GM12873 (cell line): ENCODE data around the gene ALG6.

Experiments used
- CTCF ChIP-seq: IDR thresholded peaks from 2 replicates; pipeline ENCODE4 v1.5.1; 2012; ENCODE audit warnings: low read depth, mild to moderate bottlenecking, moderate library complexity, low read length, control low read depth; ENCODE audit not compliant: insufficient read depth; ENCODE audit errors: missing control alignments

The ALG6 gene

DNA sequence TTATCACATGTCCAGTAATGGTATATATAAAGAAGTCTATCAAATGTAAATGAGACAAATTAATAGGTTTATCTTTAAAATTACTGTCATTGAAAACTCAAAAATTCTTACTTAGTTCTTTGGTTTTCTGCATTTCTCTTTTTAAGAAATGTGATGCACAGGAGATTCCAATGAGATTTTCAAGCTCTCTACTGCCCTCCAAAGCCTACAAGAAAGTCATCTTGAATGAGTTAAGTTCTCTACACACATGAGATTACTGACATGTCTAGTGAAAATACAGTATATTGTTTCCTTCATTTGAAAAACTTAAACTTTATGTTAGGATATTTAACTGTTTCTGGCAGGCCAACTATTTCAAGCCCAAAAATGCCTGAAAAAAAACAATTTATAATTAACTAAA, 86.8 kb downstream of the ALG6 start:
- no peak for TF ChIP-seq CTCF

DNA sequence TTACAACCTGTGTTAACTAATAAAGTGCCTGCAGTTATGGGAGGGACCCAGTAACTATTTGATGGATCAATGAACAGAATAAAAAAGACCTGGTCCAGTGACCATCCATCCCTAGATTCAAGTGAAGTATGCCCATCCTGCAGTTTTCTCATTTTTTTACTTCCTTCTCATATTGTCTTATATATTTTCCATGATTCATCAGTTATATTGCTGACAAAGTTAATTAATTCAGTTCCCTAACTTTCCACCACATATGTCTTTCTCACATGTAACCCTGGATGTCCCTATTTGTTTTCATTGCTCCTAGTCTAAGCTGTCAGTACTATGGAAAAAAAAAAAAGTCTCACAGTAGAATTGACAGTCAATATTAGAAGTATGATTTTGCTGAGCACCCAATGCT, 91.3 kb downstream of the ALG6 start:
- no peak for TF ChIP-seq CTCF

DNA sequence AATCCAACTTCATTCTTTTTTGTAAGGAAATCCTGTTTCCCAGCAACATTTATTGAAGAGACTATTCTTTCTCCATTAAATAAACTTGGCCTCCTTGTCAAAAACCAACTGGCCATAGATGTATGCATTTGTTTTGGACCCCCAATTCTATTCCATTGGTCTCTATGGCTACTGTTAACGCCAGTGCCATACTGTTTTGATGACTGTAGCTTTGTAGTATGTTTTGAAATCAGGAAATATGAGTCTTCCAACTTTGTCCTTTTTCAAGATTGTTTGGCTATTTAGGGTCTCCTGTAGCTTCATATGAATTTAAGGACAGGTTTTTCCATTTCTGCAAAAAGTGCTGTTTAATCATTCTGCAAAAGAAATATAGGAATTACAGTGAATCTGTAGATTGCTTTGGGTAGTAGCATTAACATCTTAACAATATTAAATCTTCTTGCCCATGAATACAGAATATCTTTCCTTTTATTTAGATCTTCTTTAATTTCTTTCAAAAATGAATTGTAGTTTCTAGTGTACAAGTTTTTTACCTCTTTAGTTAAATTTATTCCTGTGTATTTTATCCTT, 94.3 kb downstream of the ALG6 start:
- no peak for TF ChIP-seq CTCF

GRCh38 chr1:63463248-63463647, 95.8 kb downstream of the ALG6 start:
- TF ChIP-seq CTCF = no peak

- TF ChIP-seq CTCF = no peak
Measured at GRCh38 chr1:63466181-63466580, 98.8 kb downstream of the ALG6 start.

DNA sequence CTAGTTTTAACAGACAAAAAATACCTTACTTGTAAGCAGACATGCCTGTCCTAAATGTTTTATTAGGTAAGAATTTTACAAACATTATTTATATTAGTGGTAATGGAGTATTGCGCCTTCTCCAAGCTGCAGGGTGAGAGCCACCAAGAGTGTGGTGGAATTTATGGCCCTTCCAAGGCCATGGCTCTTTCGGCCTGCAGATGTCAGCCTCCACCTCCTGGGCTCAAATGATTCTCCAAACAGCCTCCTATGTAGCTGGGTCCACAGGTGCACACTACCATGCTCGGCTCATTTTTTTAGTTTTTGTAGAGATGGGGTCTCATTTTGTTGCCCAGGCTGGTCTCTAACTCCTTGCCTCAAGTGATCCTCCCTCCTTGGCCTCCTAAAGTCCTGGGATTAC, 99.3 kb downstream of the ALG6 start:
- no peak for TF ChIP-seq CTCF

DNA sequence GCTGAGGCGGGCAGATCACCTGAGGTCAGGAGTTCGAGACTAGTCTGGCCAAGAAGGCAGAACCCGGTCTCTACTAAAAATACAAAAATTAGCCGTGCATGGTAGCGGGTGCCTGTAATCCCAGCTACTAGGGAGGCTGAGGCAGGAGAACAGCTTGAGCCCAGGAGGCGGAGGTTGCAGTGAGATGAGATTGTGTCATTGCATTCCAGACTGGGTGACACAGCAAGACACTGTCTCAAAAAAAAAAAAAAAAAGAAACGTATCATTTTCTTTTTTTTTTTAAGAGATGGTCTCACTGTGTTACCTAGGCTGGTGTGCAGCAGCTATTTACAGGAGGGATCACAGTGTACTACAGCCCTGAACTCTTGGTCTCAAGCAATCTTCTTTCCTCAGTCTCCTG, 108.3 kb downstream of the ALG6 start:
- no peak for TF ChIP-seq CTCF
